Stimulated activated naive CD8-positive, alpha-beta T cell treated with anti-CD3 and anti-CD28 coated beads, Interleukin-15, Interleukin-2, amounts not matched to agents 100 ng/mL and 50 ng/mL, for 24 hours (primary cell): ENCODE data around the gene C18orf32.
"Not testable (repeated sequence)": the region's sequence is repeated elsewhere in the genome, so short reads cannot be mapped to it uniquely, and the experiment has no call there.

ENCODE experiments used
- H3K27ac Mint-ChIP-seq: one replicate; pipeline ENCODE4 v1.8.0; 2021; ENCODE audit warnings: mild to moderate bottlenecking, mixed read lengths
- H3K27me3 Mint-ChIP-seq: one replicate; pipeline ENCODE4 v1.8.0; 2021; ENCODE audit warnings: mixed read lengths
- H3K36me3 Mint-ChIP-seq: one replicate; pipeline ENCODE4 v1.8.0; 2021; ENCODE audit warnings: low read depth, mixed read lengths
- H3K4me1 Mint-ChIP-seq: one replicate; pipeline ENCODE4 v1.8.0; 2021; ENCODE audit warnings: low read depth, mixed read lengths
- H3K4me3 Mint-ChIP-seq: one replicate; pipeline ENCODE4 v1.8.0; 2021; ENCODE audit warnings: mild to moderate bottlenecking, mixed read lengths
- H3K9me3 Mint-ChIP-seq: one replicate; pipeline ENCODE4 v1.8.0; 2021; ENCODE audit warnings: mixed read lengths

Gene C18orf32

GRCh38 chr18:49464718-49465598 is 22.1 kb downstream of the C18orf32 start:
- H3K27ac Mint-ChIP-seq = no peak overlapping the region
- no peaks in the 10 kb centered on the region for H3K9me3 Mint-ChIP-seq
- peaks cover 10% of the 10 kb centered on the region for H3K4me1 Mint-ChIP-seq
- no peaks in the 10 kb centered on the region for H3K36me3 Mint-ChIP-seq
- no peak overlapping the region for H3K4me3 Mint-ChIP-seq
- no peaks in the 10 kb centered on the region for H3K27me3 Mint-ChIP-seq

GRCh38 chr18:49461602-49461977 is 25.4 kb downstream of the C18orf32 start:
- H3K27ac Mint-ChIP-seq = peak overlapping the region; percentile 67

GRCh38 chr18:49460976-49461601 is 25.9 kb downstream of the C18orf32 start:
- no peaks in the 10 kb centered on the region for H3K27me3 Mint-ChIP-seq
- H3K4me3 Mint-ChIP-seq = peak overlapping the region; percentile 86
- H3K36me3 Mint-ChIP-seq = peaks cover under 1% of the 10 kb centered on the region
- H3K4me1 Mint-ChIP-seq = peaks cover 47% of the 10 kb centered on the region
- H3K27ac Mint-ChIP-seq = peak overlapping the region; percentile 98
- H3K9me3 Mint-ChIP-seq = no peaks in the 10 kb centered on the region

More at GRCh38 chr18:49461602-49461977, 25.4 kb downstream of the C18orf32 start:
- H3K4me1 Mint-ChIP-seq = peaks cover 42% of the 10 kb centered on the region
- H3K9me3 Mint-ChIP-seq = no peaks in the 10 kb centered on the region
- H3K36me3 Mint-ChIP-seq = no peaks in the 10 kb centered on the region
- H3K4me3 Mint-ChIP-seq = peak overlapping the region; percentile 39
- H3K27me3 Mint-ChIP-seq = no peaks in the 10 kb centered on the region

- Mint-ChIP-seq H3K9me3 (no peaks in the 10 kb centered on the region), H3K36me3 (peaks cover 12% of the 10 kb centered on the region), H3K4me1 (peaks cover 55% of the 10 kb centered on the region), H3K27me3 (no peaks in the 10 kb centered on the region), H3K4me3 (peak overlapping the region; percentile 86), H3K27ac (peak overlapping the region; percentile 53)
These were observed 27.4 kb downstream of the C18orf32 start for GRCh38 chr18:49459404-49460171.

GRCh38 chr18:49457616-49458015 is 29.4 kb downstream of the C18orf32 start:
- Mint-ChIP-seq H3K4me3 (no peak overlapping the region), H3K4me1 (peaks cover 55% of the 10 kb centered on the region)

GRCh38 chr18:49456794-49457193 is 30.2 kb downstream of the C18orf32 start:
- Mint-ChIP-seq H3K27ac (no peak overlapping the region), H3K9me3 (no peaks in the 10 kb centered on the region), H3K4me1 (peaks cover 55% of the 10 kb centered on the region), H3K4me3 (no peak overlapping the region), H3K27me3 (no peaks in the 10 kb centered on the region), H3K36me3 (peaks cover 31% of the 10 kb centered on the region)

More at GRCh38 chr18:49457616-49458015, 29.4 kb downstream of the C18orf32 start:
- H3K27ac Mint-ChIP-seq = no peak overlapping the region
- peaks cover 26% of the 10 kb centered on the region for H3K36me3 Mint-ChIP-seq
- no peaks in the 10 kb centered on the region for H3K27me3 Mint-ChIP-seq
- no peaks in the 10 kb centered on the region for H3K9me3 Mint-ChIP-seq

- Mint-ChIP-seq H3K36me3 (peaks cover 47% of the 10 kb centered on the region), H3K4me1 (peaks cover 22% of the 10 kb centered on the region)
- not testable (repeated sequence) for H3K4me3 Mint-ChIP-seq, H3K27ac Mint-ChIP-seq, H3K9me3 Mint-ChIP-seq, H3K27me3 Mint-ChIP-seq
These were observed 34.5 kb downstream of the C18orf32 start for GRCh38 chr18:49452534-49452933.

GRCh38 chr18:49447810-49448745 is 39.0 kb downstream of the C18orf32 start:
- Mint-ChIP-seq H3K4me3 (no peak overlapping the region), H3K4me1 (peaks cover 4% of the 10 kb centered on the region), H3K36me3 (peaks cover 30% of the 10 kb centered on the region), H3K9me3 (no peaks in the 10 kb centered on the region), H3K27ac (no peak overlapping the region), H3K27me3 (no peaks in the 10 kb centered on the region)

- Mint-ChIP-seq H3K4me1 (peaks cover 15% of the 10 kb centered on the region), H3K27ac (no peak overlapping the region), H3K27me3 (no peaks in the 10 kb centered on the region), H3K4me3 (no peak overlapping the region), H3K36me3 (peaks cover 29% of the 10 kb centered on the region), H3K9me3 (no peaks in the 10 kb centered on the region)
These were observed 40.6 kb downstream of the C18orf32 start for GRCh38 chr18:49446481-49446880.

- H3K9me3 Mint-ChIP-seq = no peaks in the 10 kb centered on the region
- no peak overlapping the region for H3K27ac Mint-ChIP-seq
- peaks cover 18% of the 10 kb centered on the region for H3K4me1 Mint-ChIP-seq
These were observed 42.5 kb downstream of the C18orf32 start for GRCh38 chr18:49444581-49444980.

GRCh38 chr18:49443837-49444236 is 43.2 kb downstream of the C18orf32 start:
- Mint-ChIP-seq H3K4me1 (peaks cover 23% of the 10 kb centered on the region), H3K9me3 (no peaks in the 10 kb centered on the region), H3K27ac (no peak overlapping the region), H3K36me3 (peaks cover 20% of the 10 kb centered on the region), H3K4me3 (no peak overlapping the region), H3K27me3 (no peaks in the 10 kb centered on the region)

More at GRCh38 chr18:49444581-49444980, 42.5 kb downstream of the C18orf32 start:
- no peaks in the 10 kb centered on the region for H3K27me3 Mint-ChIP-seq
- H3K4me3 Mint-ChIP-seq = no peak overlapping the region
- H3K36me3 Mint-ChIP-seq = peaks cover 24% of the 10 kb centered on the region

GRCh38 chr18:49441338-49441938 is 45.6 kb downstream of the C18orf32 start:
- Mint-ChIP-seq H3K4me1 (peaks cover 33% of the 10 kb centered on the region), H3K27ac (no peak overlapping the region), H3K9me3 (no peaks in the 10 kb centered on the region), H3K4me3 (no peak overlapping the region), H3K36me3 (peaks cover 12% of the 10 kb centered on the region), H3K27me3 (no peaks in the 10 kb centered on the region)

- H3K27ac Mint-ChIP-seq = no peak overlapping the region
- H3K4me1 Mint-ChIP-seq = peaks cover 16% of the 10 kb centered on the region
- H3K9me3 Mint-ChIP-seq = no peaks in the 10 kb centered on the region
- H3K27me3 Mint-ChIP-seq = no peaks in the 10 kb centered on the region
- no peak overlapping the region for H3K4me3 Mint-ChIP-seq
- H3K36me3 Mint-ChIP-seq = peaks cover under 1% of the 10 kb centered on the region
These were observed 51.9 kb downstream of the C18orf32 start for GRCh38 chr18:49435170-49435569.

GRCh38 chr18:49432602-49433001 is 54.4 kb downstream of the C18orf32 start:
- Mint-ChIP-seq H3K4me1 (peaks cover 8% of the 10 kb centered on the region), H3K36me3 (peaks cover 26% of the 10 kb centered on the region), H3K27ac (no peak overlapping the region), H3K27me3 (no peaks in the 10 kb centered on the region), H3K4me3 (no peak overlapping the region), H3K9me3 (no peaks in the 10 kb centered on the region)
